ENCODE results near the gene ICE2.

The ICE2 gene

DNA sequence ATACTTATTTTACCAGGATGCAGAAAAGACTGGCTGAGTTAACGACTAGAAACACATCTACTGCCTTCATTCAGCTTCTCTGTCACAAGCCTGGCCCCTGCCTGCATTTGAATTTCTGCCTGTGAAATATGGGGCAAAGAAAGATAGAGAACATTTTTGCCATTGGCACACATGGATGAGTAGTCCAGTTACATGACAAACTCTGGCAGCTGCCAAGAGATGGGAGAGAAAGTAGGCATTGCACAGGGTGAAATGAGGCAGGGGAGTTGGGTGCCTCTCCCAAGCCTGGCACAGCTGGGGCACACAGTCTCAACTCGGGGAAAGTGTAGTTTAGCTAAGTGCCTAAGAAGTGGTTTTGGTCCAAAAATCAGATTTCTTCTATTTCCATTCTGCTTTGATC is 105.2 kb downstream of the ICE2 start:
- Histone ChIP-seq H3K9ac (ENCODE audit: low read depth, low read length, poor library complexity, severe bottlenecking) (no peak overlapping the region), H3K9me3 (ENCODE audit: insufficient read depth, low read depth, low read length) (no peaks in the 10 kb centered on the region), H4K20me1 (ENCODE audit: insufficient read depth, low read length, poor library complexity, severe bottlenecking) (no peaks in the 10 kb centered on the region), H3K4me3 (ENCODE audit: low read length, poor library complexity, severe bottlenecking) (no peak overlapping the region), H3K27me3 (ENCODE audit: insufficient read depth, low read length, poor library complexity, severe bottlenecking) (no peaks in the 10 kb centered on the region), H3K4me2 (ENCODE audit: low read depth, low read length, poor library complexity, severe bottlenecking) (no peak overlapping the region), H2AFZ (ENCODE audit: low read length) (no peak overlapping the region), H3K36me3 (ENCODE audit: insufficient read depth, low read length) (peaks cover 2% of the 10 kb centered on the region; the same call in 1 of the 2 replicates), H3F3A (ENCODE audit: low read depth) (no peaks in the 10 kb centered on the region), H3K9me2 (replicated peaks; ENCODE audit: low read depth, low read length) (no peaks in the 10 kb centered on the region), H3K4me1 (ENCODE audit: insufficient read depth, low read length, poor library complexity, severe bottlenecking) (no peaks in the 10 kb centered on the region), H3K79me2 (ENCODE audit: insufficient read depth, low read length) (no peaks in the 10 kb centered on the region)
- TF ChIP-seq EZH2phosphoT487 (IDR thresholded peaks at IDR 0.05; ENCODE audit: borderline replicate concordance): no peak
- TF ChIP-seq, protein P1, sequence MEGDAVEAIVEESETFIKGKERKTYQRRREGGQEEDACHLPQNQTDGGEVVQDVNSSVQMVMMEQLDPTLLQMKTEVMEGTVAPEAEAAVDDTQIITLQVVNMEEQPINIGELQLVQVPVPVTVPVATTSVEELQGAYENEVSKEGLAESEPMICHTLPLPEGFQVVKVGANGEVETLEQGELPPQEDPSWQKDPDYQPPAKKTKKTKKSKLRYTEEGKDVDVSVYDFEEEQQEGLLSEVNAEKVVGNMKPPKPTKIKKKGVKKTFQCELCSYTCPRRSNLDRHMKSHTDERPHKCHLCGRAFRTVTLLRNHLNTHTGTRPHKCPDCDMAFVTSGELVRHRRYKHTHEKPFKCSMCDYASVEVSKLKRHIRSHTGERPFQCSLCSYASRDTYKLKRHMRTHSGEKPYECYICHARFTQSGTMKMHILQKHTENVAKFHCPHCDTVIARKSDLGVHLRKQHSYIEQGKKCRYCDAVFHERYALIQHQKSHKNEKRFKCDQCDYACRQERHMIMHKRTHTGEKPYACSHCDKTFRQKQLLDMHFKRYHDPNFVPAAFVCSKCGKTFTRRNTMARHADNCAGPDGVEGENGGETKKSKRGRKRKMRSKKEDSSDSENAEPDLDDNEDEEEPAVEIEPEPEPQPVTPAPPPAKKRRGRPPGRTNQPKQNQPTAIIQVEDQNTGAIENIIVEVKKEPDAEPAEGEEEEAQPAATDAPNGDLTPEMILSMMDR (conservative IDR thresholded peaks at IDR 0.05; ENCODE audit: low read length): no peak

DNA sequence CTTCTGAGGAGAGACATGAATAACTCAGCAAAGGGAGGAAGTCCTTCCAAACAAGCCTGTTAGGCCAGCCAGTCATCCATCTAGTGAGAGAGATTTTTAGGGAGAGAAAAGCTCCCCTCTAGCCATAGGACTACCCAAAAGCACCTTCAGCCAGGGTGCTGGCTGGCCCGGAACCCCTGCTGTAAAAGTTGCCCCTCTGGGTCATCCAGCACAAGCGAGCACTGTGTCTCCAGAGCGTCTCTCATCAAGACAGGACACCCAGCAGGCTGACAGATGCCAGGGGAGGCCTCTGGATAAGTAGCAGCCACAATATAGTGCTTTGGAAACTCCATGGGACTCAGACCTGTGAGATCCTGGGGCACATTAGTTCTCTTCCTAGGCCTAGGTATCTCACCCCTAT is 105.6 kb downstream of the ICE2 start:
- H3K9me2 ChIP-seq (replicated peaks; ENCODE audit: low read depth, low read length): no peaks in the 10 kb centered on the region
- no peak overlapping the region for H3K4me2 ChIP-seq (ENCODE audit: low read depth, low read length, poor library complexity, severe bottlenecking)
- no peaks in the 10 kb centered on the region for H3F3A ChIP-seq (ENCODE audit: low read depth)
- H3K4me3 ChIP-seq (ENCODE audit: low read length, poor library complexity, severe bottlenecking): no peak overlapping the region
- H3K79me2 ChIP-seq (ENCODE audit: insufficient read depth, low read length): no peaks in the 10 kb centered on the region
- no peak overlapping the region for H3K9ac ChIP-seq (ENCODE audit: low read depth, low read length, poor library complexity, severe bottlenecking)
- TF ChIP-seq, protein P1 (conservative IDR thresholded peaks at IDR 0.05; ENCODE audit: low read length): no peak
- no peak for TF ChIP-seq EZH2phosphoT487 (IDR thresholded peaks at IDR 0.05; ENCODE audit: borderline replicate concordance)
- H3K9me3 ChIP-seq (ENCODE audit: insufficient read depth, low read depth, low read length): no peaks in the 10 kb centered on the region
- no peak overlapping the region for H2AFZ ChIP-seq (ENCODE audit: low read length)
- H3K27me3 ChIP-seq (ENCODE audit: insufficient read depth, low read length, poor library complexity, severe bottlenecking): no peaks in the 10 kb centered on the region
- peaks cover 2% of the 10 kb centered on the region; the same call in 1 of the 2 replicates for H3K36me3 ChIP-seq (ENCODE audit: insufficient read depth, low read length)
- no peaks in the 10 kb centered on the region for H4K20me1 ChIP-seq (ENCODE audit: insufficient read depth, low read length, poor library complexity, severe bottlenecking)
- H3K4me1 ChIP-seq (ENCODE audit: insufficient read depth, low read length, poor library complexity, severe bottlenecking): no peaks in the 10 kb centered on the region

DNA sequence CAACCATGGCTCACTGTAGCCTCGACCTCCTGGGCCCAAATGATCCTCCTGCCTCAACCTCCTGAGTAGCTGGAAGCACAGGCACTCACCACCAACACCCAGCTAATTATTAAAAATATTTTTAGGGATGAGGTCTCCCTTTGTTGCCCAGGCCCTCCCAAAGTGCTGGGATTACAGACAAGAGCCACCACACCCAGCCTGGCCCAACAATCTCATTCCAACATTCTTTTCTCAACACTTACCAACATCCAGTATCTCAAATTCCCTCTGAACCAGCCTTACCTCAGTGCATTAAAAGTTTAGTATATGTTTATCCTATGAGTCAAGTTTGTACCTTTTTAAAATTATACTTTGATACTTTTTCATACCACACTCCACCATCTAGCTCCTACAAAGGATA is 106.2 kb downstream of the ICE2 start:
- Histone ChIP-seq H2AFZ (ENCODE audit: low read length) (no peak overlapping the region), H3F3A (ENCODE audit: low read depth) (no peaks in the 10 kb centered on the region), H3K4me2 (ENCODE audit: low read depth, low read length, poor library complexity, severe bottlenecking) (no peak overlapping the region), H3K36me3 (ENCODE audit: insufficient read depth, low read length) (peaks cover 2% of the 10 kb centered on the region; the same call in 1 of the 2 replicates), H3K9me2 (replicated peaks; ENCODE audit: low read depth, low read length) (no peaks in the 10 kb centered on the region), H3K27me3 (ENCODE audit: insufficient read depth, low read length, poor library complexity, severe bottlenecking) (no peaks in the 10 kb centered on the region), H3K4me1 (ENCODE audit: insufficient read depth, low read length, poor library complexity, severe bottlenecking) (no peaks in the 10 kb centered on the region), H3K79me2 (ENCODE audit: insufficient read depth, low read length) (no peaks in the 10 kb centered on the region), H3K9ac (ENCODE audit: low read depth, low read length, poor library complexity, severe bottlenecking) (no peak overlapping the region), H3K4me3 (ENCODE audit: low read length, poor library complexity, severe bottlenecking) (no peak overlapping the region), H4K20me1 (ENCODE audit: insufficient read depth, low read length, poor library complexity, severe bottlenecking) (no peaks in the 10 kb centered on the region), H3K9me3 (ENCODE audit: insufficient read depth, low read depth, low read length) (no peaks in the 10 kb centered on the region)
- TF ChIP-seq, protein P1 (conservative IDR thresholded peaks at IDR 0.05; ENCODE audit: low read length): no peak
- no peak for TF ChIP-seq EZH2phosphoT487 (IDR thresholded peaks at IDR 0.05; ENCODE audit: borderline replicate concordance)

Data from Loucy (cell line).